SK-N-SH (cell line): ENCODE results near the gene ARHGAP6. TPM values are rescaled to one million over a fixed set of nuclear protein-coding genes. Genes with fewer than 3 reads are reported as not detected.

Source experiments
- CTCF ChIA-PET: fragments of 300-600, 350-600 bp; formaldehyde crosslinking; extraction: SDS; loops from one replicate; lab custom pipeline; 2021; lab: Yijun Ruan, JAX
- POLR2A ChIA-PET: fragments of 350-600 bp; sonication (Branson Sonifier 250); formaldehyde crosslinking; extraction: SDS; loops from one replicate; lab custom pipeline; 2020; ENCODE audit warnings: antibody characterized with exemption, inconsistent platforms; lab: Yijun Ruan, JAX
- DNase-seq: peaks from one replicate; pipeline ENCODE4 v3.0.0; 2012
- H2AFZ ChIP-seq: fragments of 200-600 bp; sonication (generic); 2 replicates; pipeline ENCODE4 v1.8.1; 2016; ENCODE audit warnings: antibody characterized with exemption, mild to moderate bottlenecking, low read depth
- H3F3A ChIP-seq: fragments of 200-600 bp; sonication (generic); replicated peaks from 2 replicates; pipeline ENCODE3; 2016; ENCODE audit warnings: antibody characterized with exemption, mild to moderate bottlenecking; ENCODE audit not compliant: insufficient read depth
- H3K27ac ChIP-seq, 2 experiments: fragments of 200-500 bp in 1 of 2; fragments of 200-600 bp in 1 of 2; sonication (Bioruptor generic) in 1 of 2; sonication (generic), shearing (Covaris generic) in 1 of 2; 2 replicates each; pipeline versions ENCODE4 v1.5.1 to v1.6.1; 2014 to 2016; ENCODE audit warnings: low read depth in 2 of 2, inconsistent platforms in 1 of 2, low read length in 1 of 2, mild to moderate bottlenecking in 1 of 2, mixed read lengths in 1 of 2
- H3K27me3 ChIP-seq: fragments of 200-600 bp; sonication (generic), shearing (Covaris generic); 2 replicates; pipeline ENCODE4 v1.6.1; 2016; ENCODE audit warnings: mixed run types; ENCODE audit not compliant: insufficient read depth
- H3K36me3 ChIP-seq, 2 experiments: fragments of 200-500 bp in 1 of 2; fragments of 200-600 bp in 1 of 2; sonication (Bioruptor generic) in 1 of 2; sonication (generic) in 1 of 2; replicated peaks in 1 of 2; 2 replicates each; pipeline versions ENCODE3 to v1.5.1; 2014 to 2016; ENCODE audit warnings: low read length in 1 of 2, mild to moderate bottlenecking in 1 of 2; ENCODE audit not compliant: insufficient read depth in 2 of 2, control insufficient read depth in 1 of 2
- H3K4me1 ChIP-seq, 2 experiments: fragments of 200-500 bp in 1 of 2; fragments of 200-600 bp in 1 of 2; sonication (Bioruptor generic) in 1 of 2; sonication (generic), shearing (Covaris generic) in 1 of 2; 2 replicates each; pipeline versions ENCODE4 v1.5.1 to v1.6.1; 2014 to 2016; ENCODE audit warnings: low read depth in 1 of 2, low read length in 1 of 2, mixed run types in 1 of 2; ENCODE audit not compliant: insufficient read depth in 2 of 2, control insufficient read depth in 1 of 2
- H3K4me2 ChIP-seq: fragments of 200-600 bp; sonication (generic), shearing (Covaris generic); 2 replicates; pipeline ENCODE4 v1.6.1; 2017; ENCODE audit warnings: mixed run types
- H3K4me3 ChIP-seq, 2 experiments: fragments of 200-500 bp in 1 of 2; fragments of 200-600 bp in 1 of 2; sonication (Bioruptor generic) in 1 of 2; sonication (generic), shearing (Covaris generic) in 1 of 2; 2 replicates each; pipeline versions ENCODE4 v1.5.1 to v1.8.1; 2014 to 2016; ENCODE audit warnings: low read depth in 2 of 2, inconsistent platforms in 1 of 2, low read length in 1 of 2, mild to moderate bottlenecking in 1 of 2, mixed read lengths in 1 of 2, moderate library complexity in 1 of 2
- H3K79me2 ChIP-seq: fragments of 200-600 bp; sonication (generic); 2 replicates; pipeline ENCODE4 v1.8.1; 2017; ENCODE audit warnings: mild to moderate bottlenecking; ENCODE audit not compliant: insufficient read depth
- H3K9ac ChIP-seq: fragments of 200-600 bp; sonication (generic); 2 replicates; pipeline ENCODE4 v1.6.1; 2017; ENCODE audit warnings: mixed run types
- H3K9me2 ChIP-seq: fragments of 200-600 bp; sonication (generic); 2 replicates; pipeline ENCODE4 v1.6.1; 2017; ENCODE audit warnings: mixed run types
- H3K9me3 ChIP-seq: fragments of 200-600 bp; sonication (generic); 2 replicates; pipeline ENCODE4 v1.6.1; 2017; ENCODE audit warnings: mixed run types, mild to moderate bottlenecking, moderate library complexity
- H4K20me1 ChIP-seq: fragments of 200-600 bp; sonication (generic); 2 replicates; pipeline ENCODE4 v1.6.1; 2017; ENCODE audit warnings: mild to moderate bottlenecking, mixed run types; ENCODE audit not compliant: insufficient read depth
- CHD2 ChIP-seq: fragments of 150-350 bp; IDR thresholded peaks from 2 replicates; pipeline ENCODE4 v1.6.1; 2018; ENCODE audit warnings: low read length; ENCODE audit not compliant: partially characterized antibody
- CTCF ChIP-seq: fragments of 200-600 bp; sonication (generic); IDR thresholded peaks from 2 replicates; pipeline ENCODE4 v1.6.1; 2017; ENCODE audit warnings: antibody characterized with exemption, mild to moderate bottlenecking, moderate library complexity
- EZH2phosphoT487 ChIP-seq: fragments of 200-600 bp; sonication (generic); IDR thresholded peaks from 2 replicates; pipeline ENCODE4 v1.6.1; 2017; ENCODE audit warnings: low read depth, mixed run types, mild to moderate bottlenecking, antibody characterized with exemption, moderate library complexity, borderline replicate concordance
- FOXJ3 ChIP-seq: sonication (generic); formaldehyde crosslinking; IDR thresholded peaks from 2 replicates; pipeline ENCODE4 v1.5.1; 2020; ENCODE audit warnings: mild to moderate bottlenecking, missing genetic modification reagents
- FOXM1 ChIP-seq: IDR thresholded peaks from 2 replicates; pipeline ENCODE4 v1.4.0; 2012; ENCODE audit warnings: low read depth, mild to moderate bottlenecking
- MXI1 ChIP-seq: IDR thresholded peaks from 2 replicates; pipeline ENCODE4 v1.6.1; 2012; ENCODE audit warnings: mild to moderate bottlenecking, low read depth, low read length, improper control_type of control experiment
- NFIC ChIP-seq: IDR thresholded peaks from 2 replicates; pipeline ENCODE4 v1.4.0; 2012; ENCODE audit warnings: borderline replicate concordance
- POLR2AphosphoS5 ChIP-seq: IDR thresholded peaks from 2 replicates; pipeline ENCODE4 v1.6.1; 2012; ENCODE audit warnings: low read depth, low read length
- RCOR1 ChIP-seq: fragments of 150-350 bp; IDR thresholded peaks from 2 replicates; pipeline ENCODE4 v1.6.1; 2017; ENCODE audit warnings: antibody characterized with exemption, low read length
- REST ChIP-seq: IDR thresholded peaks from 2 replicates; pipeline ENCODE4 v1.6.1; 2012; ENCODE audit warnings: mild to moderate bottlenecking, low read depth, low read length, moderate library complexity
- SIN3A ChIP-seq: IDR thresholded peaks from 2 replicates; pipeline ENCODE4 v1.6.1; 2012; ENCODE audit warnings: low read depth, mild to moderate bottlenecking, low read length, moderate library complexity, borderline replicate concordance
- TCF12 ChIP-seq: IDR thresholded peaks from 2 replicates; pipeline ENCODE4 v1.4.0; 2012
- USF1 ChIP-seq: IDR thresholded peaks from 2 replicates; pipeline ENCODE4 v1.4.0; 2012; ENCODE audit warnings: low read depth, borderline replicate concordance
- ZBTB33 ChIP-seq: IDR thresholded peaks from 2 replicates; pipeline ENCODE4 v1.4.0; 2012; ENCODE audit warnings: low read depth, borderline replicate concordance
- WGBS: methylation state at CpG from one replicate; pipeline ENCODE4 v1.1.6; 2017; ENCODE audit warnings: low lambda C conversion rate; 5-methylcytosine and 5-hydroxymethylcytosine counted together
- polyA plus RNA-seq, 3 experiments: library from polyadenylated mRNA; depleted of rRNA; stranded (reverse); fragments of >200 nt; gene quantifications; 2 replicates each; pipeline ENCODE4 v1.2.3, GENCODE V29; 2012

Gene ARHGAP6
- polyA plus RNA-seq, 1 of the 3 experiments (the other 2 are of a cell fraction), result 0.16 TPM

GRCh38 chrX:11449613-11450012 lies 216.1 kb downstream of the ARHGAP6 start (continued):
- TF ChIP-seq CTCF, result no peak
- no peak for TF ChIP-seq REST
- TF ChIP-seq EZH2phosphoT487, result no peak
- no peak for TF ChIP-seq FOXM1

GRCh38 chrX:11447418-11447817 lies 218.3 kb downstream of the ARHGAP6 start:
- H3K27me3 ChIP-seq, result no peaks in the 10 kb centered on the region
- H3K36me3 ChIP-seq, result no peaks in the 10 kb centered on the region
- ChIA-PET CTCF (no interaction called here), POLR2A (no interaction called here)
- no peak overlapping the region for H3K4me3 ChIP-seq
- H3K27ac ChIP-seq, result peak overlapping the region in 1 of 2 experiments; percentile 68; a peak in 3 of 4 replicates
- no peak overlapping the region for H3K9ac ChIP-seq
- H3K9me3 ChIP-seq, result no peaks in the 10 kb centered on the region
- peaks cover 17% of the 10 kb centered on the region for H3F3A ChIP-seq
- H3K4me1 ChIP-seq, result 0 out of 4 replicates have a peak, but pooled peaks cover 0 to 6% of the 10 kb centered on the region in 2 experiments
- DNase-seq, result no peak
- no peak overlapping the region for H2AFZ ChIP-seq
- no peaks in the 10 kb centered on the region for H3K79me2 ChIP-seq
- H3K9me2 ChIP-seq, result no peaks in the 10 kb centered on the region
- H3K4me2 ChIP-seq, result no peak overlapping the region
- WGBS, result 35% methylated on average over 1 of the region's 1 CpG
- H4K20me1 ChIP-seq, result no peaks in the 10 kb centered on the region
- no peak for TF ChIP-seq CHD2
- TF ChIP-seq CTCF, result no peak
- no peak for TF ChIP-seq MXI1
- no peak for TF ChIP-seq REST
- TF ChIP-seq USF1, result no peak
- TF ChIP-seq ZBTB33, result no peak
- no peak for TF ChIP-seq TCF12
- TF ChIP-seq POLR2AphosphoS5, result no peak
- TF ChIP-seq EZH2phosphoT487, result no peak
- no peak for TF ChIP-seq RCOR1
- no peak for TF ChIP-seq NFIC
- no peak for TF ChIP-seq SIN3A
- no peak for TF ChIP-seq FOXJ3
